Keratinocyte (primary cell): ENCODE results near the gene UBA7. TPM values are rescaled to one million over a fixed set of nuclear protein-coding genes. Genes with fewer than 3 reads are reported as not detected.

Experiments used
- DNase-seq: peaks from one replicate; pipeline ENCODE4 v3.0.0-alpha.2; 2011; ENCODE audit warnings: low read depth, missing footprints, low spot score
- FAIRE-seq: peaks from 2 replicates; lab custom pipeline; 2011; peaks lifted over from hg19 to GRCh38; lab: Jason Lieb, UNC
- H2AFZ ChIP-seq: 2 replicates; pipeline ENCODE4 v1.6.0; 2012; ENCODE audit warnings: low read length, control low read depth, inconsistent platforms; ENCODE audit not compliant: control insufficient read depth
- H3K27ac ChIP-seq: 2 replicates; pipeline ENCODE4 v1.5.1; 2011; ENCODE audit warnings: low read length; ENCODE audit not compliant: control insufficient read depth, insufficient read depth
- H3K27me3 ChIP-seq: 3 replicates; pipeline ENCODE4 v1.6.0; 2011; ENCODE audit warnings: low read length; ENCODE audit not compliant: control insufficient read depth, insufficient read depth; ENCODE audit errors: extremely low read depth
- H3K36me3 ChIP-seq, 2 experiments: 2 replicates in 1 of 2; 3 replicates in 1 of 2; pipeline ENCODE4 v1.5.1; 2011; ENCODE audit warnings: low read length in 2 of 2, mild to moderate bottlenecking in 1 of 2; ENCODE audit not compliant: control insufficient read depth in 2 of 2, insufficient read depth in 2 of 2; ENCODE audit errors: extremely low read depth in 1 of 2
- H3K4me1 ChIP-seq: 3 replicates; pipeline ENCODE4 v1.5.1; 2011; ENCODE audit warnings: low read length; ENCODE audit not compliant: control insufficient read depth, insufficient read depth; ENCODE audit errors: extremely low read depth
- H3K4me2 ChIP-seq: 3 replicates; pipeline ENCODE4 v1.6.0; 2011; ENCODE audit warnings: low read depth, low read length; ENCODE audit not compliant: control insufficient read depth, insufficient read depth; ENCODE audit errors: extremely low read depth
- H3K4me3 ChIP-seq, 3 experiments: fragments of 200-600 bp in 1 of 3; sonication (generic) in 1 of 3; 2 replicates in 2 of 3; 3 replicates in 1 of 3; pipeline ENCODE4 v1.5.1; 2011 to 2016; ENCODE audit warnings: low read length in 3 of 3, mild to moderate bottlenecking in 3 of 3, control low read depth in 2 of 3, inconsistent platforms in 1 of 3, low read depth in 1 of 3, mixed read lengths in 1 of 3, mixed run types in 1 of 3, moderate library complexity in 1 of 3; ENCODE audit not compliant: control insufficient read depth in 2 of 3, insufficient read depth in 2 of 3; ENCODE audit errors: extremely low read depth in 1 of 3
- H3K79me2 ChIP-seq: 2 replicates; pipeline ENCODE4 v1.6.0; 2012; ENCODE audit warnings: low read length; ENCODE audit not compliant: control insufficient read depth, insufficient read depth
- H3K9ac ChIP-seq: 3 replicates; pipeline ENCODE4 v1.6.0; 2011; ENCODE audit warnings: low read length; ENCODE audit not compliant: control insufficient read depth, insufficient read depth; ENCODE audit errors: extremely low read depth
- H3K9me1 ChIP-seq: 3 replicates; pipeline ENCODE4 v1.6.0; 2011; ENCODE audit warnings: low read length; ENCODE audit not compliant: control insufficient read depth, insufficient read depth; ENCODE audit errors: extremely low read depth
- H3K9me3 ChIP-seq: 2 replicates; pipeline ENCODE4 v1.5.1; 2012; ENCODE audit warnings: low read depth, low read length; ENCODE audit not compliant: control insufficient read depth
- H4K20me1 ChIP-seq: 3 replicates; pipeline ENCODE4 v1.6.0; 2011; ENCODE audit warnings: low read length; ENCODE audit not compliant: control insufficient read depth, insufficient read depth; ENCODE audit errors: extremely low read depth
- EZH2 ChIP-seq: IDR thresholded peaks from one replicate; pipeline ENCODE4 v1.6.1; 2012; ENCODE audit warnings: inconsistent platforms, mild to moderate bottlenecking, low read length, moderate library complexity
- dilution Hi-C: fragments of 300-500 bp; cut with MboI; formaldehyde crosslinking; loops from one replicate; pipeline ENCODE4 v1.7.0; 2020; ENCODE audit warnings: low sequenced_read_pairs; ENCODE audit not compliant: extremely low pct_ligation_motif_present
- polyA plus RNA-seq, 5 experiments: library from polyadenylated mRNA; depleted of rRNA in 3 of 5; stranded (reverse) in 3 of 5; stranded (forward) in 1 of 5; unstranded in 1 of 5; fragments of >200 nt; gene quantifications; 1 replicate in 1 of 5; 2 replicates in 3 of 5; 3 replicates in 1 of 5; pipeline versions ENCODE4 v1.2.1 to v1.2.3, GENCODE V29; 2011 to 2012; ENCODE audit warnings: missing spikeins in 2 of 5, low read depth in 1 of 5, low replicate concordance in 1 of 5
- TF ChIP-seq, protein P1 (sequence below), 3 experiments: IDR thresholded peaks in 1 of 3; conservative IDR thresholded peaks in 1 of 3; optimal IDR thresholded peaks in 1 of 3; 2 replicates in 2 of 3; 3 replicates in 1 of 3; pipeline versions ENCODE3 to v1.5.1; 2011; ENCODE audit warnings: low read length in 3 of 3, mild to moderate bottlenecking in 3 of 3, moderate library complexity in 2 of 3, control low read depth in 1 of 3, inconsistent platforms in 1 of 3; ENCODE audit not compliant: insufficient read depth in 2 of 3; ENCODE audit errors: extremely low read depth in 1 of 3

UBA7 gene
- polyA plus RNA-seq, 1 donor (not counting 4 experiments of a cell fraction or from before 2014, with no cell fraction given) = 5.4 TPM

DNA sequence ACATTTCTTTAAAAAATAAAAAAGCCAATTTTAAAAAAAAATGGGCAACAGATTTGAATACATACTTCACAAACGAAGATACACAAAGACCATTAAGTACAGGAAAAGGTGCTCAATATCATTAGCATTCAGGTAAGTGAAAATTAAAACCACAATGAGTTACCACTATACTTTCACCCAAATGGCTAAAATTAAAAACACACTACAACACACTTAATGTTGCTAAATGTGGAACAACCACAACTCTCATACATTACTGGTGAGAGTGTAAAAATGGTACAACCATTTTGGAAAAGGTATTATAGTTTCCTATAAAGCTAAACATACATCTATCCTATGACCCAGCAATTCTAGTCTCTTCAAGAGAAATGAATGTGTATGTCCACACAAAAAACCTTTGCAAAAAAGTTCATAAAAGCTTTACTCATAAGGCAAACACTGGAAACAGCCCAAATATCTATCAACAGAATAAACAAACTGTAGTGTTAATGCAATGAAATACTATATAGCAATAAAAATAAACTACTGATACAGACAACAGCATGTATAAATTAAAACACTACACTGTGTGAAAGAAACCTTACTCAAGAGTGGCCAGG lies 42.3 kb downstream of the UBA7 start:
- no peak overlapping the region for H3K9ac ChIP-seq
- peaks cover 7% of the 10 kb centered on the region for H4K20me1 ChIP-seq
- H3K4me3 ChIP-seq = no peak overlapping the region
- H3K27ac ChIP-seq = no peak overlapping the region
- peaks cover 6 to 8% of the 10 kb centered on the region in 2 experiments for H3K36me3 ChIP-seq
- DNase-seq (no peak), FAIRE-seq (no peak)
- peaks cover 4% of the 10 kb centered on the region for H3K9me1 ChIP-seq
- no peaks in the 10 kb centered on the region for H3K9me3 ChIP-seq
- no peaks in the 10 kb centered on the region for H3K4me1 ChIP-seq
- H3K79me2 ChIP-seq = peaks cover 66% of the 10 kb centered on the region
- TF ChIP-seq EZH2 = no peak
- TF ChIP-seq, protein P1, sequence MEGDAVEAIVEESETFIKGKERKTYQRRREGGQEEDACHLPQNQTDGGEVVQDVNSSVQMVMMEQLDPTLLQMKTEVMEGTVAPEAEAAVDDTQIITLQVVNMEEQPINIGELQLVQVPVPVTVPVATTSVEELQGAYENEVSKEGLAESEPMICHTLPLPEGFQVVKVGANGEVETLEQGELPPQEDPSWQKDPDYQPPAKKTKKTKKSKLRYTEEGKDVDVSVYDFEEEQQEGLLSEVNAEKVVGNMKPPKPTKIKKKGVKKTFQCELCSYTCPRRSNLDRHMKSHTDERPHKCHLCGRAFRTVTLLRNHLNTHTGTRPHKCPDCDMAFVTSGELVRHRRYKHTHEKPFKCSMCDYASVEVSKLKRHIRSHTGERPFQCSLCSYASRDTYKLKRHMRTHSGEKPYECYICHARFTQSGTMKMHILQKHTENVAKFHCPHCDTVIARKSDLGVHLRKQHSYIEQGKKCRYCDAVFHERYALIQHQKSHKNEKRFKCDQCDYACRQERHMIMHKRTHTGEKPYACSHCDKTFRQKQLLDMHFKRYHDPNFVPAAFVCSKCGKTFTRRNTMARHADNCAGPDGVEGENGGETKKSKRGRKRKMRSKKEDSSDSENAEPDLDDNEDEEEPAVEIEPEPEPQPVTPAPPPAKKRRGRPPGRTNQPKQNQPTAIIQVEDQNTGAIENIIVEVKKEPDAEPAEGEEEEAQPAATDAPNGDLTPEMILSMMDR (optimal IDR thresholded peaks at IDR 0.05 in 1 of 3, IDR thresholded peaks at IDR 0.05 in 1 of 3, conservative IDR thresholded peaks at IDR 0.05 in 1 of 3; ENCODE audit: extremely low read depth in 1 of 3, insufficient read depth in 2 of 3, low read length in 3 of 3) = no peak
- H3K4me2 ChIP-seq = no peak overlapping the region
- no peak overlapping the region for H2AFZ ChIP-seq
- no peaks in the 10 kb centered on the region for H3K27me3 ChIP-seq
- dilution Hi-C loops = no loop called here

DNA sequence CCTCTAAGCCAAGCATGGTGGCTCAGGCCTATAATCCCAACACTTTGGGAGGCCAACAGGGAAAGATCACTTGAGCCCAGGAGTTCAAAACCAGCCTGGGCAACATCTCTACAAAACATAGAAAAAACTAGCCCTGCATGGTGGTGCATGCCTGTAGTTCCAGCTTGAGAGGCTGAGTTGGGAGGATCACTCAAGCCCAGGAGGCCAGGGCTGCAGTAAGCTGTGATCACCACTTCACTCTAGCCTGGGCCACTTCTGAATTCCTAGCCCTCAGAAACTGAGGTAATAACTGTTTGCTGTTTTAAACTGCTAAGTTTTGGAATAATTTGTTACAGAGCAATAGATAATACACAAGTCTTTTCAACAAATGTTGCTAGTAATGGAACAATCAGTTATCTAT lies 43.8 kb downstream of the UBA7 start:
- TF ChIP-seq, protein P1 (optimal IDR thresholded peaks at IDR 0.05 in 1 of 3, IDR thresholded peaks at IDR 0.05 in 1 of 3, conservative IDR thresholded peaks at IDR 0.05 in 1 of 3; ENCODE audit: extremely low read depth in 1 of 3, insufficient read depth in 2 of 3, low read length in 3 of 3) = no peak
- TF ChIP-seq EZH2 = no peak
- H3K27ac ChIP-seq = no peak overlapping the region
- dilution Hi-C loops = no loop called here

More for the DNA sequence above, 43.8 kb downstream of the UBA7 start:
- H3K9ac ChIP-seq = no peak overlapping the region
- DNase-seq = no peak
- H3K4me2 ChIP-seq = no peak overlapping the region
- no peak for FAIRE-seq
- no peaks in the 10 kb centered on the region for H3K9me3 ChIP-seq
- H3K4me3 ChIP-seq = no peak overlapping the region
- no peaks in the 10 kb centered on the region for H3K27me3 ChIP-seq
- H2AFZ ChIP-seq = no peak overlapping the region
- H4K20me1 ChIP-seq = peaks cover 4% of the 10 kb centered on the region
- H3K36me3 ChIP-seq = peaks cover 3% of the 10 kb centered on the region in 2 experiments
- H3K9me1 ChIP-seq = peaks cover 4% of the 10 kb centered on the region
- H3K79me2 ChIP-seq = peaks cover 57% of the 10 kb centered on the region
- no peaks in the 10 kb centered on the region for H3K4me1 ChIP-seq
